ENCODE data around the gene FHIT. TPM values are rescaled to one million over a fixed set of nuclear protein-coding genes. Genes with fewer than 3 reads are reported as not detected.

The FHIT gene
- polyA plus RNA-seq, 1 experiment: 0.11 TPM

GRCh38 chr3:60913474-60913873 lies 337.8 kb downstream of the FHIT start:
- TF ChIP-seq, protein P1, sequence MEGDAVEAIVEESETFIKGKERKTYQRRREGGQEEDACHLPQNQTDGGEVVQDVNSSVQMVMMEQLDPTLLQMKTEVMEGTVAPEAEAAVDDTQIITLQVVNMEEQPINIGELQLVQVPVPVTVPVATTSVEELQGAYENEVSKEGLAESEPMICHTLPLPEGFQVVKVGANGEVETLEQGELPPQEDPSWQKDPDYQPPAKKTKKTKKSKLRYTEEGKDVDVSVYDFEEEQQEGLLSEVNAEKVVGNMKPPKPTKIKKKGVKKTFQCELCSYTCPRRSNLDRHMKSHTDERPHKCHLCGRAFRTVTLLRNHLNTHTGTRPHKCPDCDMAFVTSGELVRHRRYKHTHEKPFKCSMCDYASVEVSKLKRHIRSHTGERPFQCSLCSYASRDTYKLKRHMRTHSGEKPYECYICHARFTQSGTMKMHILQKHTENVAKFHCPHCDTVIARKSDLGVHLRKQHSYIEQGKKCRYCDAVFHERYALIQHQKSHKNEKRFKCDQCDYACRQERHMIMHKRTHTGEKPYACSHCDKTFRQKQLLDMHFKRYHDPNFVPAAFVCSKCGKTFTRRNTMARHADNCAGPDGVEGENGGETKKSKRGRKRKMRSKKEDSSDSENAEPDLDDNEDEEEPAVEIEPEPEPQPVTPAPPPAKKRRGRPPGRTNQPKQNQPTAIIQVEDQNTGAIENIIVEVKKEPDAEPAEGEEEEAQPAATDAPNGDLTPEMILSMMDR (IDR thresholded peaks at IDR 0.05; ENCODE audit: insufficient read depth, low read depth, low read length): no peak
- DNase-seq (ENCODE audit: low read depth): no peak
- ChIA-PET CTCF (no interaction called here), POLR2A (no interaction called here)
- no peaks in the 10 kb centered on the region for H3K36me3 ChIP-seq (ENCODE audit: control insufficient read depth, insufficient read depth, low read length)
- H3K4me3 ChIP-seq (ENCODE audit: low read depth, low read length): no peak overlapping the region
- no peaks in the 10 kb centered on the region for H3K27me3 ChIP-seq (ENCODE audit: control insufficient read depth, insufficient read depth, low read length)

DNA sequence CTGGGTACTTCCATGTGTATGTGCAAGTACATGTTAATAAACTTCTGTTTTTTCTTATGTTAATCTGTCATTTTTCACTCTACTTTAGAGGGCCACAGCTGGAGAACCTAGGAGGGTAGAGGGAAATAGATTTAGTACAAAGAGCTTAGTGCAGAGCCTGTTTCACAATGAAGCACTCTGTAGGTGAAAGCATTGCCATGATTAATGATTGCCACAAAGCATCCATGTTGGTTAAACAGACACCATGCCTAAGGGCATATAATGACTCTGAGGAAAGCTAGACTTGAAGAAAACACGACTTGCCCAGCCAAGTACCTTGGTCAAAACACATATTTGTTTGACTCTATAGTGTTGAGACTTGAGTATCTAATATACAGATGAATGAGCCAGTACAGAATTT lies 338.4 kb downstream of the FHIT start:
- H3K36me3 ChIP-seq (ENCODE audit: control insufficient read depth, insufficient read depth, low read length): no peaks in the 10 kb centered on the region
- ChIA-PET CTCF (no interaction called here), POLR2A (no interaction called here)
- TF ChIP-seq, protein P1 (IDR thresholded peaks at IDR 0.05; ENCODE audit: insufficient read depth, low read depth, low read length): no peak
- no peaks in the 10 kb centered on the region for H3K27me3 ChIP-seq (ENCODE audit: control insufficient read depth, insufficient read depth, low read length)
- H3K4me3 ChIP-seq (ENCODE audit: low read depth, low read length): no peak overlapping the region
- no peak for DNase-seq (ENCODE audit: low read depth)

DNA sequence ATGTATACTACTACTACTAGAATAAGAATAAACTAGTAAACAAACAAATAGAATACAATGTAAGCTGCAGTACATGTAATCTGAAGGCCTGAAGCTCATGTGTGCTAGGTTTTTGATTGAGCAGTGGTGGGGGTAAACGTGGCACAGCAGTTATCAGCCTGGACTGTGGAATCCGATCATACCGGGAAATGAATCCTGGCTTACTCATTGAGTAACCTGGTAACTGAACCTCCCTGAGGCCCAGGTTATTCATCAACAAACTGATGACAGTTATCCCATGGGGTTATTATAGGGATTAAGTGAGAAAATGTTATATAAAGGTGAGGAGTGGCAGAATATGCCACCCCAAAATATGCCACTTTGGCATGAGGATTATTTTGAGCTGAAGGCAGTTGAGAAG lies 339.1 kb downstream of the FHIT start:
- ChIA-PET POLR2A (no interaction called here), CTCF (no interaction called here)
- DNase-seq (ENCODE audit: low read depth): no peak
- Histone ChIP-seq H3K27me3 (ENCODE audit: control insufficient read depth, insufficient read depth, low read length) (no peaks in the 10 kb centered on the region), H3K4me3 (ENCODE audit: low read depth, low read length) (no peak overlapping the region), H3K36me3 (ENCODE audit: control insufficient read depth, insufficient read depth, low read length) (no peaks in the 10 kb centered on the region)
- TF ChIP-seq, protein P1 (IDR thresholded peaks at IDR 0.05; ENCODE audit: insufficient read depth, low read depth, low read length): no peak

GRCh38 chr3:60909526-60909925 lies 341.7 kb downstream of the FHIT start:
- DNase-seq (ENCODE audit: low read depth): no peak
- ChIA-PET CTCF (no interaction called here), POLR2A (no interaction called here)
- Histone ChIP-seq H3K36me3 (ENCODE audit: control insufficient read depth, insufficient read depth, low read length) (no peaks in the 10 kb centered on the region), H3K27me3 (ENCODE audit: control insufficient read depth, insufficient read depth, low read length) (no peaks in the 10 kb centered on the region), H3K4me3 (ENCODE audit: low read depth, low read length) (no peak overlapping the region)
- TF ChIP-seq, protein P1 (IDR thresholded peaks at IDR 0.05; ENCODE audit: insufficient read depth, low read depth, low read length): no peak

- CTCF ChIA-PET: no interaction called here
- POLR2A ChIA-PET: no interaction called here
- TF ChIP-seq, protein P1 (IDR thresholded peaks at IDR 0.05; ENCODE audit: insufficient read depth, low read depth, low read length): no peak
Measured at GRCh38 chr3:60906283-60906682, 345.0 kb downstream of the FHIT start.

More at GRCh38 chr3:60906283-60906682, 345.0 kb downstream of the FHIT start:
- no peaks in the 10 kb centered on the region for H3K27me3 ChIP-seq (ENCODE audit: control insufficient read depth, insufficient read depth, low read length)
- H3K36me3 ChIP-seq (ENCODE audit: control insufficient read depth, insufficient read depth, low read length): no peaks in the 10 kb centered on the region
- no peak for DNase-seq (ENCODE audit: low read depth)
- no peak overlapping the region for H3K4me3 ChIP-seq (ENCODE audit: low read depth, low read length)

Data from BJ (cell line).